Fibroblast of the aortic adventitia (primary cell): ENCODE measurements around the gene NHLH2. TPM values are rescaled to one million over a fixed set of nuclear protein-coding genes. Genes with fewer than 3 reads are reported as not detected.

Experiments
- DNase-seq: peaks from one replicate; pipeline ENCODE4 v3.0.0-alpha.2; 2010; ENCODE audit warnings: low read depth
- H3K4me3 ChIP-seq: 2 replicates; pipeline ENCODE4 v1.5.1; 2011; ENCODE audit warnings: low read depth, mild to moderate bottlenecking, control low read depth, low read length, moderate library complexity
- total RNA-seq: library from RNA; depleted of rRNA; stranded (reverse); fragments of >200 nt; gene quantifications from 2 replicates; pipeline ENCODE4 v1.2.3, GENCODE V29; 2012; ENCODE audit warnings: low replicate concordance
- TF ChIP-seq, protein P1 (sequence below): IDR thresholded peaks from 2 replicates; pipeline ENCODE4 v1.5.1; 2011; ENCODE audit warnings: mild to moderate bottlenecking, low read length, control low read depth, inconsistent platforms; ENCODE audit not compliant: insufficient read depth

The NHLH2 gene
- not detected in 2 replicates for total RNA-seq

GRCh38 chr1:115840605-115841460 is at the start of gene NHLH2:
TSS of gene NHLH2 (minus strand) at chr1:115841126. CDS start at chr1:115838372, 2,754 bp downstream.
- H3K4me3 ChIP-seq = no peak within 1 kb of the TSS
- no peak for DNase-seq
- TF ChIP-seq, protein P1, sequence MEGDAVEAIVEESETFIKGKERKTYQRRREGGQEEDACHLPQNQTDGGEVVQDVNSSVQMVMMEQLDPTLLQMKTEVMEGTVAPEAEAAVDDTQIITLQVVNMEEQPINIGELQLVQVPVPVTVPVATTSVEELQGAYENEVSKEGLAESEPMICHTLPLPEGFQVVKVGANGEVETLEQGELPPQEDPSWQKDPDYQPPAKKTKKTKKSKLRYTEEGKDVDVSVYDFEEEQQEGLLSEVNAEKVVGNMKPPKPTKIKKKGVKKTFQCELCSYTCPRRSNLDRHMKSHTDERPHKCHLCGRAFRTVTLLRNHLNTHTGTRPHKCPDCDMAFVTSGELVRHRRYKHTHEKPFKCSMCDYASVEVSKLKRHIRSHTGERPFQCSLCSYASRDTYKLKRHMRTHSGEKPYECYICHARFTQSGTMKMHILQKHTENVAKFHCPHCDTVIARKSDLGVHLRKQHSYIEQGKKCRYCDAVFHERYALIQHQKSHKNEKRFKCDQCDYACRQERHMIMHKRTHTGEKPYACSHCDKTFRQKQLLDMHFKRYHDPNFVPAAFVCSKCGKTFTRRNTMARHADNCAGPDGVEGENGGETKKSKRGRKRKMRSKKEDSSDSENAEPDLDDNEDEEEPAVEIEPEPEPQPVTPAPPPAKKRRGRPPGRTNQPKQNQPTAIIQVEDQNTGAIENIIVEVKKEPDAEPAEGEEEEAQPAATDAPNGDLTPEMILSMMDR = no peak

GRCh38 chr1:115890580-115890979 is 49.7 kb upstream of the NHLH2 start:
- TF ChIP-seq, protein P1 = no peak

GRCh38 chr1:115888976-115889375 is 48.0 kb upstream of the NHLH2 start:
- DNase-seq = no peak
- H3K4me3 ChIP-seq = no peak overlapping the region
- TF ChIP-seq, protein P1 = no peak

More at GRCh38 chr1:115890580-115890979, 49.7 kb upstream of the NHLH2 start:
- no peak for DNase-seq
- H3K4me3 ChIP-seq = no peak overlapping the region

DNA sequence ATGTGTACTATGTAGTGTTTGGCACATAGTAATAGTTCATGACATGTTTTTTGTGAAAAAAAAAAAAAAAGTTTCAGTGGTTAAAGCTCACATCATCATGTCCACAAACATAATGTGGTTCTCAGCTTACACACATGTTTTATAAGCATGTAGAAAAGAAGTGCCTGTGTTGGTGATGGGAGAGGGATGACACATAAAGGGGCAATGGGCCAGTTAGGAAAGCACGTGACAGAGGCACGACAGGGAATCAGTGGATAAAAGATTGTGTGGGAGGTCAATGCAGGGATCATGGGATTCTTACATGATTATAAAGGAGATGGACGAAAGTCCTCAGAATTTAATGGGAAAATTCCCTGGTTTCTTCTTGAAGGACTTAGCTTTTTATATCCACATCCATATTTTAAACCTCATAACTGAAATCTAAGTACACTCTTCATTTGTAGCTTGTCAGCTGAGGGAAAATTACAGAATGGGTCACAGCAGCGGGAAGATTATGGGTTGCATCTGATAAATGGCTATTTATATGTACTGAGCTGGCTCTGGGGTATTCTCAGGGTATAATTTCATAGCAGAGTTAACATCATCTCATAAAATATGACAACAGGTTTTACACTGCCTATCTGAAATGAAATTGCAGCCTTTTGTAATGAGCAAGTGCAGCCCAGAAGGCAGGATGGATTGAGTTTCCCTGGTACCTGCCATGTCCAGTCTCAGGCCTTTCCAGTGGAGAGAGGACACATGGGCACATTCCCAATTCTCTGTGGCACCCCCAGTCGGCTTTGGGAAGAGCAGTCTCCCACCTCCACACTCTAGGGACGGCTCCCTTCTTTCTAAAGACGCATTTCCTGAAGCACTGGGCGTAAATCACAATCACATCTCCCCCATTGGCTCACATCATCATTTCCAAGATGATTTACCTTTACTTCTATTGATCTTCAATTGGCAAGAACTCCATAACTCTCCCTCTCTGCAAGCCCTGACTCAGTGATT is 42.3 kb upstream of the NHLH2 start:
- H3K4me3 ChIP-seq = no peak overlapping the region
- TF ChIP-seq, protein P1 = no peak
- no peak for DNase-seq

- H3K4me3 ChIP-seq = no peak overlapping the region
- TF ChIP-seq, protein P1 = no peak
- no peak for DNase-seq
Measured at GRCh38 chr1:115880981-115881672, 40.2 kb upstream of the NHLH2 start.

DNA sequence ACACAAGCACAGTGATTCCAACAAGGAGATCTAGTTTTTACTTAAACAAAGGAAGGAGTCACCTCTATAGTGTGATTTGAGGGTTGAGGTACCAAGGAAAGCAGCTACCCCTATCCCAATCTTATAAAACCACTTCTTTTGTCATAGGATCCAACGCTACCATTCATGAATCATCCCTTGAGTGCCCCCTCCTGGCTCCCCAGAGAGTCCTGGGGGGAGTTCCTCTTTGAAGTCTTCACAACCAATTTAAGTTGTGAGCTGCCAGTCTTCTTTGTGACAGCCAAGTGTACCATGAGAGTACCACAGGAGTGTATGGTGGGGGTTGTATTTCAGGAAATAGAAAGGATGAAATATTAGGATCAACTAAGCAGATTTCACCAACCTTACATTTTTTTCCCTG is 39.1 kb upstream of the NHLH2 start:
- TF ChIP-seq, protein P1 = no peak
- no peak for DNase-seq
- no peak overlapping the region for H3K4me3 ChIP-seq
